CD14-positive monocyte (primary cell): ENCODE results near the gene GRIK4. TPM values are rescaled to one million over a fixed set of nuclear protein-coding genes. Genes with fewer than 3 reads are reported as not detected.

ENCODE experiments used
- DNase-seq, 3 donors: peaks; one replicate each; pipeline ENCODE4 v3.0.0-alpha.2; 2011 to 2022
- H2AFZ ChIP-seq: 2 replicates; pipeline ENCODE4 v1.6.0; 2012; ENCODE audit warnings: mild to moderate bottlenecking, low read depth, low read length, inconsistent platforms; ENCODE audit not compliant: insufficient read depth, poor library complexity, severe bottlenecking
- H3K27ac ChIP-seq, 2 donors: 1 replicate in 1 of 2; 2 replicates in 1 of 2; pipeline ENCODE4 v1.5.1; 2012 to 2013; ENCODE audit warnings: low read length in 2 of 2, control low read depth in 1 of 2, inconsistent platforms in 1 of 2, low read depth in 1 of 2, mild to moderate bottlenecking in 1 of 2
- H3K27me3 ChIP-seq, 2 donors: one replicate each; pipeline versions ENCODE4 v1.6.0 to v1.6.1; 2011 to 2013; ENCODE audit warnings: low read length in 2 of 2; ENCODE audit not compliant: control insufficient read depth in 2 of 2, insufficient read depth in 2 of 2
- H3K36me3 ChIP-seq, 2 donors: replicated peaks in 1 of 2; 1 replicate in 1 of 2; 2 replicates in 1 of 2; pipeline versions ENCODE4 v1.5.1 to v1.6.1; 2012 to 2013; ENCODE audit warnings: low read length in 2 of 2, control low read depth in 1 of 2, inconsistent platforms in 1 of 2, mild to moderate bottlenecking in 1 of 2; ENCODE audit not compliant: insufficient read depth in 2 of 2, control insufficient read depth in 1 of 2
- H3K4me1 ChIP-seq, 2 donors: 1 replicate in 1 of 2; 2 replicates in 1 of 2; pipeline versions ENCODE4 v1.5.1 to v1.6.1; 2012 to 2013; ENCODE audit warnings: low read length in 2 of 2, control low read depth in 1 of 2, inconsistent platforms in 1 of 2, mild to moderate bottlenecking in 1 of 2, moderate library complexity in 1 of 2; ENCODE audit not compliant: insufficient read depth in 2 of 2, control insufficient read depth in 1 of 2
- H3K4me2 ChIP-seq: replicated peaks from 2 replicates; pipeline ENCODE3; 2012; ENCODE audit warnings: low read length, moderate library complexity, mild to moderate bottlenecking; ENCODE audit not compliant: poor library complexity, severe bottlenecking; ENCODE audit errors: extremely low read depth
- H3K4me3 ChIP-seq, 3 experiments: fragments of 200-600 bp in 1 of 3; sonication (generic) in 1 of 3; replicated peaks in 1 of 3; 1 replicate in 2 of 3; 2 replicates in 1 of 3; pipeline ENCODE4 v1.5.1; 2011 to 2013; ENCODE audit warnings: low read length in 3 of 3, mild to moderate bottlenecking in 3 of 3, control low read depth in 2 of 3, low read depth in 2 of 3, inconsistent platforms in 1 of 3, moderate library complexity in 1 of 3
- H3K79me2 ChIP-seq: 2 replicates; pipeline ENCODE4 v1.6.0; 2012; ENCODE audit warnings: mild to moderate bottlenecking, control low read depth, inconsistent platforms, low read length, moderate library complexity; ENCODE audit not compliant: insufficient read depth
- H3K9ac ChIP-seq: 2 replicates; pipeline ENCODE4 v1.6.0; 2017; ENCODE audit warnings: low read length, mild to moderate bottlenecking; ENCODE audit not compliant: insufficient read depth, poor library complexity, severe bottlenecking
- H3K9me3 ChIP-seq, 2 donors: replicated peaks in 1 of 2; 1 replicate in 1 of 2; 2 replicates in 1 of 2; pipeline versions ENCODE4 v1.5.1 to v1.6.1; 2012 to 2013; ENCODE audit warnings: low read length in 2 of 2, control low read depth in 1 of 2; ENCODE audit not compliant: control insufficient read depth in 1 of 2, insufficient read depth in 1 of 2
- H4K20me1 ChIP-seq: 2 replicates; pipeline ENCODE4 v1.6.0; 2012; ENCODE audit warnings: mild to moderate bottlenecking, low read length, control low read depth, moderate library complexity; ENCODE audit not compliant: insufficient read depth
- H3K27ac Mint-ChIP-seq, 7 donors: one replicate each; pipeline ENCODE4 v1.8.0; 2020; ENCODE audit warnings: mild to moderate bottlenecking in 7 of 7, mixed read lengths in 7 of 7, moderate library complexity in 6 of 7, inconsistent platforms in 2 of 7
- H3K27me3 Mint-ChIP-seq, 3 donors: one replicate each; pipeline ENCODE4 v1.8.0; 2021 to 2022; ENCODE audit warnings: low read depth in 3 of 3, mild to moderate bottlenecking in 3 of 3, mixed read lengths in 3 of 3, moderate library complexity in 3 of 3, inconsistent platforms in 1 of 3
- H3K36me3 Mint-ChIP-seq, 2 donors: one replicate each; pipeline ENCODE4 v1.8.0; 2020; ENCODE audit warnings: mixed read lengths in 2 of 2, inconsistent platforms in 1 of 2, mild to moderate bottlenecking in 1 of 2
- H3K4me1 Mint-ChIP-seq: one replicate; pipeline ENCODE4 v1.8.0; 2020; ENCODE audit warnings: mild to moderate bottlenecking, mixed read lengths
- H3K4me3 Mint-ChIP-seq, 2 donors: one replicate each; pipeline ENCODE4 v1.8.0; 2020; ENCODE audit warnings: mild to moderate bottlenecking in 2 of 2, mixed read lengths in 2 of 2, moderate library complexity in 1 of 2
- H3K9me3 Mint-ChIP-seq, 7 donors: one replicate each; pipeline ENCODE4 v1.8.0; 2020 to 2022; ENCODE audit warnings: mixed read lengths in 7 of 7, mild to moderate bottlenecking in 6 of 7, moderate library complexity in 6 of 7, inconsistent platforms in 2 of 7
- CTCF ChIP-seq: fragments of 200-600 bp; IDR thresholded peaks from one replicate; pipeline ENCODE4 v1.8.0; 2022; ENCODE audit warnings: antibody characterized with exemption, mild to moderate bottlenecking
- WGBS: methylation state at CpG from one replicate; pipeline ENCODE4 v1.1.5; 2013; ENCODE audit warnings: missing lambda C conversion rate; ENCODE audit not compliant: insufficient coverage; 5-methylcytosine and 5-hydroxymethylcytosine counted together
- intact Hi-C, 2 donors: fragments of 100-400 bp; cut with micrococcal nuclease; formaldehyde crosslinking; loops; one replicate each; pipeline versions ENCODE4 v1.15.0 to v1.15.1; 2023
- polyA plus RNA-seq, 3 donors: library from polyadenylated mRNA; depleted of rRNA in 1 of 3; unstranded in 2 of 3; stranded (reverse) in 1 of 3; fragments of 300-500 nt in 2 of 3; fragments of >200 nt in 1 of 3; fragmentation: Illumina TruSeq in 2 of 3; gene quantifications; 1 replicate in 2 of 3; 2 replicates in 1 of 3; pipeline ENCODE4 v1.2.3, GENCODE V29; 2012 to 2021

The GRIK4 gene
- polyA plus RNA-seq, 3 donors: not detected

- no peak overlapping the region for H3K27ac Mint-ChIP-seq
- Histone ChIP-seq H2AFZ (no peak overlapping the region), H3K36me3 (no peaks in the 10 kb centered on the region), H3K27ac (no peak overlapping the region), H4K20me1 (no peaks in the 10 kb centered on the region), H3K4me1 (no peaks in the 10 kb centered on the region), H3K9ac (no peak overlapping the region), H3K79me2 (no peaks in the 10 kb centered on the region), H3K4me3 (no peak overlapping the region), H3K4me2 (no peak overlapping the region), H3K9me3 (no peaks in the 10 kb centered on the region), H3K27me3 (peaks cover 0 to 14% of the 10 kb centered on the region in 2 donors)
- no peaks in the 10 kb centered on the region for H3K36me3 Mint-ChIP-seq
- DNase-seq: no peak
- intact Hi-C loops: no loop called here
- no peak for TF ChIP-seq CTCF
- H3K4me3 Mint-ChIP-seq: no peak overlapping the region
- 83% methylated on average over 1 of the region's 7 CpGs for WGBS
- peaks cover 26 to 38% (median 26%) of the 10 kb centered on the region in 3 donors for H3K27me3 Mint-ChIP-seq
- H3K4me1 Mint-ChIP-seq: no peaks in the 10 kb centered on the region
- H3K9me3 Mint-ChIP-seq: no peaks in the 10 kb centered on the region
Observed at GRCh38 chr11:120521176-120521575, 9.6 kb downstream of the GRIK4 start.

- Histone ChIP-seq H3K27me3 (peaks cover 0 to 10% of the 10 kb centered on the region in 2 donors), H3K4me1 (no peaks in the 10 kb centered on the region), H3K36me3 (no peaks in the 10 kb centered on the region), H3K9ac (no peak overlapping the region), H3K27ac (no peak overlapping the region), H3K79me2 (no peaks in the 10 kb centered on the region), H3K9me3 (no peaks in the 10 kb centered on the region), H3K4me2 (no peak overlapping the region), H3K4me3 (no peak overlapping the region), H2AFZ (no peak overlapping the region), H4K20me1 (no peaks in the 10 kb centered on the region)
- intact Hi-C loops: no loop called here
- no peaks in the 10 kb centered on the region for H3K9me3 Mint-ChIP-seq
- no peak for TF ChIP-seq CTCF
- no peak for DNase-seq
- H3K27me3 Mint-ChIP-seq: peaks cover 20 to 35% (median 21%) of the 10 kb centered on the region in 3 donors
- H3K4me3 Mint-ChIP-seq: no peak overlapping the region
- no peaks in the 10 kb centered on the region for H3K4me1 Mint-ChIP-seq
- WGBS: 94% methylated on average over 9 of the region's 11 CpGs
- no peak overlapping the region for H3K27ac Mint-ChIP-seq
- no peaks in the 10 kb centered on the region for H3K36me3 Mint-ChIP-seq
Observed at GRCh38 chr11:120522021-120522420, 10.5 kb downstream of the GRIK4 start.
